HL-60/S4 treated with retinoic acid at 250 ng/mL for 4 days and 3 days (cell line): ENCODE measurements around the gene SSU72.
"Not testable (repeated sequence)": the region's sequence is repeated elsewhere in the genome, so short reads cannot be mapped to it uniquely, and the experiment has no call there.

Experiments used
- in situ Hi-C: fragments of 300-500 bp; cut with MboI; formaldehyde crosslinking; loops from 2 replicates; pipeline ENCODE4 v1.7.0; 2022; ENCODE audit warnings: low sequenced_read_pairs

The SSU72 gene

GRCh38 chr1:1529936-1530335 is 44.7 kb downstream of the SSU72 start:
- in situ Hi-C loops, result no loop called here

GRCh38 chr1:1529321-1529720 is 45.3 kb downstream of the SSU72 start:
- in situ Hi-C loops, result no loop called here

GRCh38 chr1:1528301-1529267 is 46.1 kb downstream of the SSU72 start:
- in situ Hi-C loops, result no loop called here

GRCh38 chr1:1527092-1527816 is 47.4 kb downstream of the SSU72 start:
- in situ Hi-C loops, result no loop called here

- in situ Hi-C loops, result not testable (repeated sequence)
Observed at GRCh38 chr1:1526476-1526875, 48.2 kb downstream of the SSU72 start.

- in situ Hi-C loops, result not testable (repeated sequence)
Observed at GRCh38 chr1:1524750-1525383, 49.8 kb downstream of the SSU72 start.

GRCh38 chr1:1523651-1524050 is 51.0 kb downstream of the SSU72 start:
- in situ Hi-C loops, result not testable (repeated sequence)

- in situ Hi-C loops, result not testable (repeated sequence)
Observed at GRCh38 chr1:1523226-1523625, 51.4 kb downstream of the SSU72 start.

- in situ Hi-C loops, result not testable (repeated sequence)
Observed at GRCh38 chr1:1522536-1522935, 52.1 kb downstream of the SSU72 start.

- in situ Hi-C loops, result no loop called here
Observed at GRCh38 chr1:1521331-1521730, 53.3 kb downstream of the SSU72 start.

- in situ Hi-C loops, result not testable (repeated sequence)
Observed at GRCh38 chr1:1519805-1520505, 54.7 kb downstream of the SSU72 start.

GRCh38 chr1:1518621-1519007 is 56.0 kb downstream of the SSU72 start:
- in situ Hi-C loops, result not testable (repeated sequence)

GRCh38 chr1:1517973-1518620 is 56.6 kb downstream of the SSU72 start:
- in situ Hi-C loops, result no loop called here

GRCh38 chr1:1516923-1517322 is 57.7 kb downstream of the SSU72 start:
- in situ Hi-C loops, result not testable (repeated sequence)

- in situ Hi-C loops, result not testable (repeated sequence)
Observed at GRCh38 chr1:1514376-1514775, 60.3 kb downstream of the SSU72 start.

- in situ Hi-C loops, result not testable (repeated sequence)
Observed at GRCh38 chr1:1513675-1514074, 61.0 kb downstream of the SSU72 start.

- in situ Hi-C loops, result not testable (repeated sequence)
Observed at GRCh38 chr1:1512425-1512824, 62.2 kb downstream of the SSU72 start.

- in situ Hi-C loops, result no loop called here
Observed at GRCh38 chr1:1511533-1512285, 63.0 kb downstream of the SSU72 start, which contains the start of gene ATAD3A. Gene ATAD3A (plus strand): TSS chr1:1512162. CDS start chr1:1512269, 107 bp downstream.

GRCh38 chr1:1510912-1511532 is 63.6 kb downstream of the SSU72 start:
- in situ Hi-C loops, result no loop called here
